SK-N-SH treated with all-trans-retinoic acid at 6 μM for 48 hours (cell line): ENCODE results near the gene TMEM187.

Experiments
- ARNTL ChIP-seq: fragments of 450-650 bp; formaldehyde crosslinking; IDR thresholded peaks from 2 replicates; pipeline ENCODE4 v1.5.0; 2020; ENCODE audit warnings: low read depth, mild to moderate bottlenecking, moderate library complexity, borderline replicate concordance
- CSDC2 ChIP-seq: fragments of 250-450 bp; sonication (Bioruptor Pico); IDR thresholded peaks from 2 replicates; pipeline ENCODE4 v1.5.0; 2020; ENCODE audit warnings: mild to moderate bottlenecking, moderate library complexity
- ISL1 ChIP-seq: fragments of 250-450 bp; sonication (Bioruptor Pico); IDR thresholded peaks from 2 replicates; pipeline ENCODE4 v2.1.2; 2022; ENCODE audit warnings: mild to moderate bottlenecking, moderate library complexity
- OSR1 ChIP-seq: fragments of 250-450 bp; sonication (Bioruptor Pico); IDR thresholded peaks from 2 replicates; pipeline ENCODE4 v1.8.0; 2022; ENCODE audit warnings: moderate library complexity, mild to moderate bottlenecking, inconsistent platforms
- SNAI2 ChIP-seq: fragments of 250-450 bp; sonication (Bioruptor Pico); IDR thresholded peaks from 2 replicates; pipeline ENCODE4 v1.5.0; 2020; ENCODE audit warnings: mild to moderate bottlenecking, moderate library complexity
- TCF4 ChIP-seq: fragments of 250-450 bp; sonication (Bioruptor Pico); IDR thresholded peaks from 2 replicates; pipeline ENCODE4 v1.8.0; 2021; ENCODE audit warnings: mild to moderate bottlenecking, moderate library complexity, borderline replicate concordance
- ZFP3 ChIP-seq: fragments of 250-450 bp; sonication (Bioruptor Pico); IDR thresholded peaks from 2 replicates; pipeline ENCODE4 v1.5.0; 2020; ENCODE audit warnings: mild to moderate bottlenecking, moderate library complexity
- ZFP30 ChIP-seq: fragments of 450-650 bp; formaldehyde crosslinking; IDR thresholded peaks from 2 replicates; pipeline ENCODE4 v1.5.0; 2022; ENCODE audit warnings: mild to moderate bottlenecking, moderate library complexity
- ZNF565 ChIP-seq: fragments of 450-650 bp; formaldehyde crosslinking; conservative IDR thresholded peaks from 2 replicates; pipeline ENCODE4 v1.5.0; 2020; ENCODE audit warnings: low read depth, mild to moderate bottlenecking, moderate library complexity
- TF ChIP-seq, protein P1 (sequence below): fragments of 250-450 bp; sonication (Bioruptor Pico); IDR thresholded peaks from 2 replicates; pipeline ENCODE4 v1.8.0; 2020; ENCODE audit warnings: mild to moderate bottlenecking, moderate library complexity, borderline replicate concordance
- TF ChIP-seq, protein P2 (sequence below): fragments of 250-450 bp; sonication (Bioruptor Pico); IDR thresholded peaks from 2 replicates; pipeline ENCODE4 v1.5.1; 2021; ENCODE audit warnings: mild to moderate bottlenecking, moderate library complexity
- TF ChIP-seq, protein P3 (sequence below): fragments of 250-450 bp; sonication (Bioruptor Pico); IDR thresholded peaks from 2 replicates; pipeline ENCODE4 v1.5.0; 2020; ENCODE audit warnings: mild to moderate bottlenecking, moderate library complexity
- TF ChIP-seq, protein P4 (sequence below): fragments of 250-450 bp; sonication (Bioruptor Pico); IDR thresholded peaks from 2 replicates; pipeline ENCODE4 v1.5.1; 2020; ENCODE audit warnings: low read depth, mild to moderate bottlenecking, moderate library complexity

DNA sequence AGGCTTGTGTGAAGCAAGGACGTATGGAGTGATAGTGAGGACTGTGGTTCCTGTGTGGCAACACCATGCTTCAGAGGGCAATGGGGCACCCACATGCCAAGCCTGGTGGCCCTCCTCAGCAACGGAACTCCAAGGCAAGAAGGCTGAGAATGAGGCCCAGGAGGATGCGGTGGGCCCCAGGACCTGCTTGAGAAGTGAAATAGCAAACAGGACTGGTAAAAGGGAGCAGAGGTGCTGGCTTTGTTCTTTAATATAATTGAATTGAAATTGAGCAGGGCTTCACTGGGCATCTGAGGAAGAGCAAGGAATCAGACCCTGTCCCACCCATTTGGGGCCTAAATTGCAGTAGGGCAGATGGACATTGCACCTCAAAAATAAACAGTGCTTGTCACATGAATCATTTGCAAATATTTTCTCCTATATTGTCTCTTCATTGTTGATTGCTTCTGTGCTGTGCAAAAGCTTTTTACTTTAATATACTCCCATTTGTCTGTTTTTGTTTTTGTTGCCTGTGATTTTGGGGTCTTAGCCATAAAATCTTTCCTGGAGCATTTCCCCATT, 2.3 kb downstream of the TMEM187 start:
- TF ChIP-seq SNAI2 (CRISPR knock-in tag) (no peak), ZFP30 (no peak), ZNF565 (no peak), ZFP3 (CRISPR knock-in tag) (no peak), OSR1 (CRISPR knock-in tag) (no peak), CSDC2 (CRISPR knock-in tag) (no peak), ISL1 (CRISPR knock-in tag) (no peak), ARNTL (no peak), TCF4 (CRISPR knock-in tag) (no peak)
- TF ChIP-seq, protein P1, sequence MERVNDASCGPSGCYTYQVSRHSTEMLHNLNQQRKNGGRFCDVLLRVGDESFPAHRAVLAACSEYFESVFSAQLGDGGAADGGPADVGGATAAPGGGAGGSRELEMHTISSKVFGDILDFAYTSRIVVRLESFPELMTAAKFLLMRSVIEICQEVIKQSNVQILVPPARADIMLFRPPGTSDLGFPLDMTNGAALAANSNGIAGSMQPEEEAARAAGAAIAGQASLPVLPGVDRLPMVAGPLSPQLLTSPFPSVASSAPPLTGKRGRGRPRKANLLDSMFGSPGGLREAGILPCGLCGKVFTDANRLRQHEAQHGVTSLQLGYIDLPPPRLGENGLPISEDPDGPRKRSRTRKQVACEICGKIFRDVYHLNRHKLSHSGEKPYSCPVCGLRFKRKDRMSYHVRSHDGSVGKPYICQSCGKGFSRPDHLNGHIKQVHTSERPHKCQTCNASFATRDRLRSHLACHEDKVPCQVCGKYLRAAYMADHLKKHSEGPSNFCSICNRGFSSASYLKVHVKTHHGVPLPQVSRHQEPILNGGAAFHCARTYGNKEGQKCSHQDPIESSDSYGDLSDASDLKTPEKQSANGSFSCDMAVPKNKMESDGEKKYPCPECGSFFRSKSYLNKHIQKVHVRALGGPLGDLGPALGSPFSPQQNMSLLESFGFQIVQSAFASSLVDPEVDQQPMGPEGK, result no peak
- TF ChIP-seq, protein P2, sequence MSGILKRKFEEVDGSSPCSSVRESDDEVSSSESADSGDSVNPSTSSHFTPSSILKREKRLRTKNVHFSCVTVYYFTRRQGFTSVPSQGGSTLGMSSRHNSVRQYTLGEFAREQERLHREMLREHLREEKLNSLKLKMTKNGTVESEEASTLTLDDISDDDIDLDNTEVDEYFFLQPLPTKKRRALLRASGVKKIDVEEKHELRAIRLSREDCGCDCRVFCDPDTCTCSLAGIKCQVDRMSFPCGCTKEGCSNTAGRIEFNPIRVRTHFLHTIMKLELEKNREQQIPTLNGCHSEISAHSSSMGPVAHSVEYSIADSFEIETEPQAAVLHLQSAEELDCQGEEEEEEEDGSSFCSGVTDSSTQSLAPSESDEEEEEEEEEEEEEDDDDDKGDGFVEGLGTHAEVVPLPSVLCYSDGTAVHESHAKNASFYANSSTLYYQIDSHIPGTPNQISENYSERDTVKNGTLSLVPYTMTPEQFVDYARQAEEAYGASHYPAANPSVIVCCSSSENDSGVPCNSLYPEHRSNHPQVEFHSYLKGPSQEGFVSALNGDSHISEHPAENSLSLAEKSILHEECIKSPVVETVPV (CRISPR knock-in tag), result no peak
- TF ChIP-seq, protein P3, sequence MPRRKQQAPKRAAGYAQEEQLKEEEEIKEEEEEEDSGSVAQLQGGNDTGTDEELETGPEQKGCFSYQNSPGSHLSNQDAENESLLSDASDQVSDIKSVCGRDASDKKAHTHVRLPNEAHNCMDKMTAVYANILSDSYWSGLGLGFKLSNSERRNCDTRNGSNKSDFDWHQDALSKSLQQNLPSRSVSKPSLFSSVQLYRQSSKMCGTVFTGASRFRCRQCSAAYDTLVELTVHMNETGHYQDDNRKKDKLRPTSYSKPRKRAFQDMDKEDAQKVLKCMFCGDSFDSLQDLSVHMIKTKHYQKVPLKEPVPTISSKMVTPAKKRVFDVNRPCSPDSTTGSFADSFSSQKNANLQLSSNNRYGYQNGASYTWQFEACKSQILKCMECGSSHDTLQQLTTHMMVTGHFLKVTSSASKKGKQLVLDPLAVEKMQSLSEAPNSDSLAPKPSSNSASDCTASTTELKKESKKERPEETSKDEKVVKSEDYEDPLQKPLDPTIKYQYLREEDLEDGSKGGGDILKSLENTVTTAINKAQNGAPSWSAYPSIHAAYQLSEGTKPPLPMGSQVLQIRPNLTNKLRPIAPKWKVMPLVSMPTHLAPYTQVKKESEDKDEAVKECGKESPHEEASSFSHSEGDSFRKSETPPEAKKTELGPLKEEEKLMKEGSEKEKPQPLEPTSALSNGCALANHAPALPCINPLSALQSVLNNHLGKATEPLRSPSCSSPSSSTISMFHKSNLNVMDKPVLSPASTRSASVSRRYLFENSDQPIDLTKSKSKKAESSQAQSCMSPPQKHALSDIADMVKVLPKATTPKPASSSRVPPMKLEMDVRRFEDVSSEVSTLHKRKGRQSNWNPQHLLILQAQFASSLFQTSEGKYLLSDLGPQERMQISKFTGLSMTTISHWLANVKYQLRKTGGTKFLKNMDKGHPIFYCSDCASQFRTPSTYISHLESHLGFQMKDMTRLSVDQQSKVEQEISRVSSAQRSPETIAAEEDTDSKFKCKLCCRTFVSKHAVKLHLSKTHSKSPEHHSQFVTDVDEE (CRISPR knock-in tag), result no peak
- TF ChIP-seq, protein P4, sequence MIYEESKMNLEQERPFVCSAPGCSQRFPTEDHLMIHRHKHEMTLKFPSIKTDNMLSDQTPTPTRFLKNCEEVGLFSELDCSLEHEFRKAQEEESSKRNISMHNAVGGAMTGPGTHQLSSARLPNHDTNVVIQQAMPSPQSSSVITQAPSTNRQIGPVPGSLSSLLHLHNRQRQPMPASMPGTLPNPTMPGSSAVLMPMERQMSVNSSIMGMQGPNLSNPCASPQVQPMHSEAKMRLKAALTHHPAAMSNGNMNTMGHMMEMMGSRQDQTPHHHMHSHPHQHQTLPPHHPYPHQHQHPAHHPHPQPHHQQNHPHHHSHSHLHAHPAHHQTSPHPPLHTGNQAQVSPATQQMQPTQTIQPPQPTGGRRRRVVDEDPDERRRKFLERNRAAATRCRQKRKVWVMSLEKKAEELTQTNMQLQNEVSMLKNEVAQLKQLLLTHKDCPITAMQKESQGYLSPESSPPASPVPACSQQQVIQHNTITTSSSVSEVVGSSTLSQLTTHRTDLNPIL (CRISPR knock-in tag), result no peak
